Activated CD4-positive, alpha-beta T cell treated with anti-CD3 and anti-CD28 coated beads, Interleukin-2, amount 50 U/mL, for 48 hours (primary cell): ENCODE measurements around the gene MTF2.
"Not testable (repeated sequence)": the region's sequence is repeated elsewhere in the genome, so short reads cannot be mapped to it uniquely, and the experiment has no call there.

ENCODE experiments used
- DNase-seq, 2 experiments: peaks; one replicate each; pipeline ENCODE4 v3.0.0-alpha.2; 2020

The MTF2 gene

GRCh38 chr1:93078986-93079654 is at the start of gene MTF2:
TSS of gene MTF2 (plus strand) at chr1:93079283. CDS start at chr1:93079527, 244 bp downstream.
- peak; percentile 95 to 96 for DNase-seq

DNA sequence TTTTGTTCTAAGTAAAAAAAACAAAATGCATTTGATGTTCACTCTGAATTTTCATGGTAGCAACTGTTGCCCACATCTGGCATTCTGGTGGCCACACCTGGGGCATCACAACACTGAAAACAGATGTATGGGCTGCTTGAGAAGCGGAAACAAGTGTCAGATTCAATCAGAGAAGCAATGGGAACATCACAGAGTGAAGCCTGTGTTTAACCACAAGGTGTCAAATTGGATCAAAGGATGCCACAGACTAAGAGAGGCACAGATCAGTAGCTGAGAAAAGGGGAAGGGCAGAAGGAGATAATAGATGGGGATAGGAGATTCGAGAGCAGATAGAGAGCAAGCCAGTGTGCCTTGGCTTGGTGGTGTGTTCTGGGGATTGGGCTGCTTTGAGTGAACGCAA is 49.8 kb upstream of the MTF2 start:
- no peak for DNase-seq

GRCh38 chr1:93030191-93030590 is 48.9 kb upstream of the MTF2 start:
- not testable (repeated sequence) for DNase-seq

DNA sequence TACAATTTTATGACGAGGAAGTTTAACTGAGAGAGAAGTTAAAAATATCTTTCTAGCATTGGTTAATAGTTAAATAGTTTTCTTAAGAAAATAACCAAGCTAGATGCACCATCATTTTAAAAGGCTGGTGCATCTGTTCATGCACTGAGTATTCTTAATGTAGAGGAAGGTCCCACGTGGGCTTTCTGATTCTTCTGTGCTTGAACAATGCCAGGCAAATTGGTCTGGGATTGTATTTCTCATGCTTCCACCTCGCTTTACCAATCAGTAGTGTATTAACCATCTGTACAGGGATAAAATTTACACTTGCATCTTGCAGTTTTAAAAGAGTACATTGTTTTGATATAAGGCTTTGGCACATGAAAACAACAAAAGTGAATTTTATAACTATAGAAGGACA is 47.4 kb upstream of the MTF2 start:
- no peak for DNase-seq

DNA sequence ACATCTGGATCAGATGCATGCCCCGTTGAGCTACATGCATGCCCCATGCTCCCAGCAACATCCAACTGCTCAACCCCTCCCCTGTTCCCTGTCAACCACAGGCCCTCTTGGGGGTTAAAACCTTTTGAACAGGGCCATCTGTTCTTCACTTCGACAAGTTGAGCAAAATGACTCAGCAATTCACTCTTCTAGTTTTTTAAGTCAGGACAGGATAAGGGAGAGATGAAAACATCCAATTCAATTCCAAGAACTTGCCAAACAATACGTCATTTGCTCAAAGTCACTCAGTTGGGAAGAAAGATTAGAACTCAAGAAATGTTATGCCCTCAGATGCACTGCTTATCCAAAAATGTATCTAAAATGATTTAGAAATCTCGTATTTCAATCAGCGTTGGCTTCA is 46.1 kb upstream of the MTF2 start:
- no peak for DNase-seq

- no peak for DNase-seq
These were observed 45.3 kb upstream of the MTF2 start for GRCh38 chr1:93033785-93034184.

DNA sequence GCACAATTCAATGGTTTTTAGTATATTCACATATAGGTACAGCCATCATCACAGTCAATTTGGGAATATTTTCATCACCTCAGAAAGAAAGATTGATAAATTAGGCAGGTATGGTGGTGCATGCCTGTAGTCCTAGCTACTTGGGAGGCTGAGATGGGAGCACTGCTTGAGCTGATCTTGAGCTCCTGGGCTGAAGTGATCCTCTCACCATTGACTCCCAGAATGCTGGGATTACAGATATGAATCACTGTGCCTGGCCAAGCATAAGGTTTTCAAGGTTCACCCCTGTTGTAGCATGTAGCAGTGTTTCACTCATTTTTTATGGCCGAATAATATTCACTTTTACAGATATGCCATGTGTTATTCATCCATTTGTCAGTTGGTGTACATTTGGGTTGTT is 44.7 kb upstream of the MTF2 start:
- no peak for DNase-seq

DNA sequence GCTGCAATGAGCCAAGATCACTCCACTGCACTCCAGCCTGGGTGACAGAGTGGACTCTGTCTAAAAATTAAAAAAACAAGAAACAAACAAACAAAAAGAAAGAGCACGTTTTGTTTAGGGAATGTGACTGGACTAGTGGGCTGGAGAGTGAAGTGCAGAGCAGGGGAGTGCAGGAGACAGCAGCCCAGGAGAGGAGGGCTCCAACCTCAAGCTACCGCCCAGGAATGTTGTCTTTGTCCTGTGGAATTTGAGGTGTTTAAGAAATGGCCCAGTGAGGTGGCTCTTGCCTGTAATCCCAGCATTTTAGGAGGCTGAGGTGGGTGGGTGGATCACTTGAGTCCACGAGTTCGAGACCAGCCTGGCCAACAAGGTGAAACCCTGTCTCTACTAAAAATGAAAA is 42.4 kb upstream of the MTF2 start:
- DNase-seq: no peak

DNA sequence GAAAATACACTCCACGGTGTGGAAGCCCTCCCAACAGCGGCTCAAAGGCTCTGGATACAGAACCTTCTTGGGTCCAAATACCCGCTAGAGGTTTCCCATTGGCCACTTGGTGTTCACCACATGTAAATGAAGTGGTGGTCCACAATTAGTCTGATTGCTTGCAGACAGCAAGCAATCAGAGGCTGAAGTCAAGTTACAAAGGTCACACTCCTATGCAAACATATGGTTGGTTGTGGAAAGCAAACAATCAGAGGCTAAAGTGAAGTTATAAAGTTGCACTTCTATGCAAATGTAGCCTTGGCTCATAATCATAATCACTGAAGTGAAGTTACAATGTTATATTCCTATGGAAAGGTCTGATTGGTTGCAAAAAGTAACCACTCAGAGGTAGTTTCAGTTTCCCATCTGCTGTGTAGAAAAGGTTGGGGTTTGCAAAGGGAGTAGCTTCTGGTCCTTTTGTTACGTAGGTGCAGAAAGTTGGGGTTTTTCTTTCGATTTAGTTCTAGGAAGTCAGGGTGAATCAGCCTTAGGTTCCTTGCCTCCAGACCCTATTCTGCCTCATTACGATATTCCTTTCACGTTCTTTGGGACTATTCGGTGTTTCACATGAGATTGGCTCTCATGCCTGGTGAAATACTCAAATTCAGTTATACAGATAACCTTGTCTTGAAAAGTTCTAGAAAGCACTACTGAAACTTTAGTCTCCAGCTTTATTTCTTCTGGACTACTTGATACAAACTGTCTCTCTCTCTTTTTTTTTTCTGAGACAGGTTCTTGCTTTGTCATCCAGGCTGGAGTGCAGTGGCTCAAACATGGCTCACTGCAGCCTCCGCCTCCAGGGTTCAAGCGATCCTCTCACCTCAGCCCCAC is 36.7 kb upstream of the MTF2 start:
- no peak for DNase-seq

GRCh38 chr1:93043057-93043557 is 36.0 kb upstream of the MTF2 start:
- no peak for DNase-seq

DNA sequence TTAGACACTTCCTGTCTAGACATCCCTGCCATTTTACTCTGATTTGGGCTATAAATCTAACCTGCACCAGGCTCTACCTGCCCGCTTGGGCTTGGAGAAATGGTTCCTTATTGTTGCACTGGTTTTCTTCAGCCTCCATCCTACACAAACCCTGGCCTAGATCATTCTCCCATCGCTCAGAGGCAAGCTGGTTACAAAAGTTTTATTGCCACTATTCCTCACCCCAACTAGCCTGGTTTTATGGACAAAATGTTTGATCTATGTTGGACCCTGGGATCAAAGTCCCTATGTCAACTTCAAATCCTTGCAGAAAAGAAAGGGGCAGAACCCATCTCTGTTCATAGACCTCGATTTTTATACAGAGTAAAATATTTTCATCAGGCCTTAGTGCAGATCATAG is 31.5 kb upstream of the MTF2 start:
- no peak for DNase-seq

DNA sequence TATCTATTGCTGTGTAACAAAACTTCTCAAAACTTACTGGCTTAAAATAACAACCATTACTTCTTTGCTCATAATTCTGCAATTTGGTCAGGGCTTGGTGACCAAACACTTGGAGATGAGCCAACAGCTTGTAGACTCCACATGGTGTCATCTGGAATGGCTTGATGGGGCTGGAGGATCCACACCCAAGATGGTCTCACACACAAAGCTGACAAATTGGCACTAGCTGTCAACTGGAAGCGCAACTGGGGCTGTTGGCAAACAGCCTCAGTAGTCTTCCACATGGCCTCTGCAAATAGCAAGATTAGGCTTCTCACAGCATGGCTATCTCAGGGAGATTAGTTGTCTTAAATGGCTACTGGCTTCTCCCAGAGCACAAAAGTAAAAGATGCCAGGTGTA is 27.1 kb upstream of the MTF2 start:
- DNase-seq: no peak

- DNase-seq: no peak
These were observed 22.9 kb upstream of the MTF2 start for GRCh38 chr1:93056214-93056613.

- no peak for DNase-seq
These were observed 22.4 kb upstream of the MTF2 start for GRCh38 chr1:93056649-93057048.

DNA sequence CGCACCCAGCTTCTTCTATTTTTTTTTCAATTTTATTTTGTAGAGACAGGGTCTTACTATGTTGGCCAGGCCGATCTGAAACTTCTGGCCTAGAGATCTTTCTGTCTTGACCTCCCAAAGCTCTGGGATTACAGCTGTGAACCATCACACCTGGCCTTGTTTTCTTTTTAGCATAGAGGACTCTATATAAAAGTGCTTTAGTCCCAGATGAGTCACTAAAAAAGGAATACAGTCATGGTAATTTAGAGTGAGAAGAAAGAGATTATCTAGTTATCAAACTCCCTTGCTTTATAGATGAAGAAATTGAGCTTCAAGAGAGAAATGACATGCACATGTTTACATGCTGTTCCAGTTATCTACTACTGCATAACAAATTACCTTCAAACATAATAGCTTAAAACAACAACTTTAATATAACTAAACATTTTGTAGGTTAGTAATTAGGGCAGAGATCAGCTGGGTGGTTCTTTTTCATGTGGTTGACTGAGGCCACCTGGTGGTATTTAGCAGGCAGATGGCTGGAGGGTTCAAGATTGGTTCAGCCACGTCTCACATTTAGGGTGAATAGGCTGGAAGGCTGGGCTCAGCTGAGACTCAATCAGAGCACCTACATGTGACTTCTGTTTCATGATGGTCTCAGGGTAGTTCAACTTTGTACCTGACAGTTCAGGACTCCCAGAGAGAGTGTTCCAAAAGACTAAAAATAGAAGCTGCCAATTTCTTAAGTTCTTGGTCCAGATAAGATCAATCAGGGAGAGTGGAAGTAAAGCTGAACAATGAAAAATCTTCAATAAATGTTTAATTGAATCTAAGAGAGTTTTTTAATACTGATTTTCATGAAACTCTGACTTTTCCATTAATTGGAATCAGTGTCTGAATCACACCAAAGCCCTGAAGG is 16.9 kb upstream of the MTF2 start:
- peak; percentile 26 to 33 for DNase-seq

DNA sequence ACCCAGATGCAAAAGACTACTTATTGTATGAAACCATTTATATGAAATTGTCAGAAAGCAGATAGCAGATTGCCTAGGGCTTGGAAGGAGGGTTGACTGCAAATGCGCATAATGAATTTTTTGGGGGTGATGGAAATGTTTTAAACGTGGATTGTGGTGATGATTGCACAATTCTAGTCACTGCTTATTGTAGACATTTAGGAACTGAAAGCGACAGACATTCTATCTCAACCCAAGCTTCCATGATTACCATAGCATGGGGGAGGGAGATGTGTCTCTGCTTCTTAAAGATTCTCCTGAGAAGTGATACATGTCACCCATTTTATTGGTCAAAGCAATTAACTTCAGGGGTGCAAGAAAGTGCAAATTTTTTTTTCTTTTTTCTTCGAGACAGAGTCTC is 2.8 kb upstream of the MTF2 start:
- no peak for DNase-seq

- DNase-seq: no peak
These were observed 880 bp upstream of the MTF2 start for GRCh38 chr1:93078203-93078602.

- no peak for DNase-seq
These were observed 471 bp upstream of the MTF2 start for GRCh38 chr1:93078638-93078985.

GRCh38 chr1:93079685-93080141 is 630 bp downstream of the MTF2 start:
- peak; percentile 33 to 46 for DNase-seq

- DNase-seq: no peak
These were observed 1.2 kb downstream of the MTF2 start for GRCh38 chr1:93080179-93080823.

GRCh38 chr1:93081716-93082115 is 2.6 kb downstream of the MTF2 start:
- no peak for DNase-seq

DNA sequence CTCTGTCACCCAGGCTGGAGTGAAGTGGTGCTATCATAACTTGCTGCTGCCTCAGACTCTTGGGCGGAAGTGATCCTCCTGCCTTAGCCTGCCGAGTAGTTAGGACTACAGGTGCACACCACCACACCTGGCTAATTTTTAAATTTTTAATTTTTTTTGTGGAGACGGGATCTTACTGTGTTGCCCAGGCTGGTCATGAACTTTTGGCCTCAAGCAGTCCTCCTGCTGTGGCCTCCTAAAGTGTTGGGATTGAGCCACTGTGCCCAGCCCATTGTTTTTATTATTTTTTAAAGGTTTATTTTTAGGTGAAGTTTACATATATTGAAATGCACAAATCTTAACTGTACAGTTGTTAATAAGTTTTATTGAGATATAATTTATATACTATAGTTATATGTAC is 3.2 kb downstream of the MTF2 start:
- no peak for DNase-seq

- no peak for DNase-seq
These were observed 4.9 kb downstream of the MTF2 start for GRCh38 chr1:93083979-93084378.
